Measurements from ENCODE around the gene SDK2. TPM values are rescaled to one million over a fixed set of nuclear protein-coding genes. Genes with fewer than 3 reads are reported as not detected.

The SDK2 gene
- polyA plus RNA-seq, 3 donors = 0.01 TPM; not detected in 2

- H3K4me1 ChIP-seq (ENCODE audit: control insufficient read depth in 1 of 2, insufficient read depth in 2 of 2, low read length in 2 of 2) = peaks cover 8 to 15% of the 10 kb centered on the region in 2 donors
Measured at GRCh38 chr17:73652886-73653480, 8.7 kb upstream of the SDK2 start.

GRCh38 chr17:73650617-73651200, 6.5 kb upstream of the SDK2 start:
- H3K27me3 Mint-ChIP-seq (ENCODE audit: low read depth in 3 of 3) = peaks cover 30 to 31% (median 31%) of the 10 kb centered on the region in 3 donors
- no peak for TF ChIP-seq CTCF (IDR thresholded peaks at IDR 0.05)
- Histone ChIP-seq H3K27me3 (ENCODE audit: control insufficient read depth in 2 of 2, insufficient read depth in 2 of 2, low read length in 2 of 2) (peaks cover 19 to 21% of the 10 kb centered on the region in 2 donors), H3K27ac (ENCODE audit: low read depth in 1 of 2, low read length in 2 of 2) (no peak overlapping the region), H3K9ac (ENCODE audit: insufficient read depth, low read length, poor library complexity, severe bottlenecking) (no peak overlapping the region), H3K4me2 (replicated peaks; ENCODE audit: extremely low read depth, low read length, poor library complexity, severe bottlenecking) (no peak overlapping the region), H3K4me1 (ENCODE audit: control insufficient read depth in 1 of 2, insufficient read depth in 2 of 2, low read length in 2 of 2) (peaks cover 0 to 7% of the 10 kb centered on the region in 2 donors), H3K4me3 (replicated peaks in 1 of 3; ENCODE audit: low read depth in 2 of 3, low read length in 3 of 3) (no peak overlapping the region), H3K9me3 (replicated peaks in 1 of 2; ENCODE audit: control insufficient read depth in 1 of 2, insufficient read depth in 1 of 2, low read length in 2 of 2) (peaks cover 3 to 7% of the 10 kb centered on the region in 2 donors), H2AFZ (ENCODE audit: insufficient read depth, low read depth, low read length, poor library complexity, severe bottlenecking) (no peak overlapping the region), H3K79me2 (ENCODE audit: insufficient read depth, low read length) (no peaks in the 10 kb centered on the region), H4K20me1 (ENCODE audit: insufficient read depth, low read length) (no peaks in the 10 kb centered on the region), H3K36me3 (replicated peaks in 1 of 2; ENCODE audit: control insufficient read depth in 1 of 2, insufficient read depth in 2 of 2, low read length in 2 of 2) (no peaks in the 10 kb centered on the region)
- no peak for DNase-seq
- no peak overlapping the region for H3K4me3 Mint-ChIP-seq
- H3K4me1 Mint-ChIP-seq = peaks cover 9% of the 10 kb centered on the region
- H3K27ac Mint-ChIP-seq = no peak overlapping the region
- WGBS (ENCODE audit: insufficient coverage) = 98% methylated on average over 8 of the region's 11 CpGs
- H3K9me3 Mint-ChIP-seq = peaks cover 5 to 17% (median 11%) of the 10 kb centered on the region in 7 donors
- intact Hi-C loops (cut with micrococcal nuclease) = no loop called here
- peaks cover 0 to 2% of the 10 kb centered on the region in 2 donors for H3K36me3 Mint-ChIP-seq

More at GRCh38 chr17:73652886-73653480, 8.7 kb upstream of the SDK2 start:
- H3K79me2 ChIP-seq (ENCODE audit: insufficient read depth, low read length) = no peaks in the 10 kb centered on the region
- 96% methylated on average over 3 of the region's 3 CpGs for WGBS (ENCODE audit: insufficient coverage)
- H3K9ac ChIP-seq (ENCODE audit: insufficient read depth, low read length, poor library complexity, severe bottlenecking) = no peak overlapping the region
- DNase-seq = no peak
- H3K27me3 ChIP-seq (ENCODE audit: control insufficient read depth in 2 of 2, insufficient read depth in 2 of 2, low read length in 2 of 2) = no peaks in the 10 kb centered on the region
- no peak overlapping the region for H3K4me3 ChIP-seq (replicated peaks in 1 of 3; ENCODE audit: low read depth in 2 of 3, low read length in 3 of 3)
- peaks cover 5 to 17% (median 11%) of the 10 kb centered on the region in 7 donors for H3K9me3 Mint-ChIP-seq
- intact Hi-C loops (cut with micrococcal nuclease) = no loop called here
- no peak overlapping the region for H2AFZ ChIP-seq (ENCODE audit: insufficient read depth, low read depth, low read length, poor library complexity, severe bottlenecking)
- H3K27ac Mint-ChIP-seq = no peak overlapping the region
- peaks cover 0 to 2% of the 10 kb centered on the region in 2 donors for H3K36me3 Mint-ChIP-seq
- H3K4me1 Mint-ChIP-seq = peaks cover 18% of the 10 kb centered on the region
- H3K9me3 ChIP-seq (replicated peaks in 1 of 2; ENCODE audit: control insufficient read depth in 1 of 2, insufficient read depth in 1 of 2, low read length in 2 of 2) = peaks cover 3 to 7% of the 10 kb centered on the region in 2 donors
- no peaks in the 10 kb centered on the region for H4K20me1 ChIP-seq (ENCODE audit: insufficient read depth, low read length)
- H3K4me2 ChIP-seq (replicated peaks; ENCODE audit: extremely low read depth, low read length, poor library complexity, severe bottlenecking) = no peak overlapping the region
- no peak overlapping the region for H3K27ac ChIP-seq (ENCODE audit: low read depth in 1 of 2, low read length in 2 of 2)
- TF ChIP-seq CTCF (IDR thresholded peaks at IDR 0.05) = no peak
- H3K27me3 Mint-ChIP-seq (ENCODE audit: low read depth in 3 of 3) = peaks cover 8 to 12% (median 12%) of the 10 kb centered on the region in 3 donors
- no peaks in the 10 kb centered on the region for H3K36me3 ChIP-seq (replicated peaks in 1 of 2; ENCODE audit: control insufficient read depth in 1 of 2, insufficient read depth in 2 of 2, low read length in 2 of 2)
- H3K4me3 Mint-ChIP-seq = no peak overlapping the region
